Coronary artery (tissue), 2 donors: ENCODE results near the gene NUDT3.

Source experiments
- DNase-seq: peaks from one replicate; pipeline ENCODE4 v3.0.0-alpha.2; 2017; ENCODE audit warnings: low spot score
- H3K27ac ChIP-seq, 2 donors: fragments of 200-600 bp; sonication (generic); one replicate each; pipeline ENCODE4 v1.5.1; 2016 to 2019
- H3K4me3 ChIP-seq: fragments of 200-600 bp; sonication (generic); 2 replicates; pipeline ENCODE4 v1.5.1; 2016; ENCODE audit warnings: mild to moderate bottlenecking, moderate library complexity
- CTCF ChIP-seq: fragments of 200-600 bp; sonication (generic); IDR thresholded peaks from one replicate; pipeline ENCODE4 v1.5.1; 2019; ENCODE audit warnings: antibody characterized with exemption

NUDT3 gene

DNA sequence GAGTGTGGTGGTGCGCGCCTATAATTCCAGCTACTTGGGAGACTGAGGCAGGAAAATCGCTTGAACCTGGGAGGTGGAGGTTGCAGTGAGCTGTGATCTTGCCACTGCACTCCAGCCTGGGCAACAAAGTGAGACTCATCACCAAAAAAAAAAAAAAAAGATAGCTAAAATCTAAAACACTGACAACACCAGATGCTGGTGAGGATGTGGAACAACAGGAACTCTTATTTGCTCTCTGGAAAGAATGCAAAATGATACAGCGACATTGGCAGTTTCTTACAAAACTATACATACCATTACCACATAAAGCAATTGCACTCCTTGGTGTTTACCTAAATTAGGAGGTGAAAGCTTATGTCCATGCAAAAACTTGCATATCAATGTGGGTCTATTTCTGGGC is 80.2 kb downstream of the NUDT3 start:
- Histone ChIP-seq H3K4me3 (no peak overlapping the region), H3K27ac (no peak overlapping the region)
- no peak for DNase-seq
- TF ChIP-seq CTCF = no peak

DNA sequence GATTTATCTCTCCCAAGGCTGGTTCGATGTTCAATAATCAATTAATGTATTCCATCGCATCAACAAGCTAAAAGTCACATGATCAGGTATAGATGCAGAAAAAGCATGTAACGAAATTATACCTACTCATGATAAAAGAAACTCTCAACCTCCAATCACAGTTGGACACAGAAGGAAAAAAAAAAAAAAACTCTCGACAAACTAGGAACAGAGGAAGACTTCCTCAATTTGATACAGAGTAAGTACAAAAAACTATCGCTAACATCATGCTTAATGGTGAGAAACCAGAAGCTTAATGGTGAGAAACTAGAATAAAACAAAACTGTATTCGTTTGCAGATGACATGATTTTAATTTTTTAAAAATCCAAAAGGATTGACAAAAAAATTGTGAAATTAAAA is 81.7 kb downstream of the NUDT3 start:
- Histone ChIP-seq H3K4me3 (no peak overlapping the region), H3K27ac (no peak overlapping the region)
- no peak for TF ChIP-seq CTCF
- DNase-seq = no peak

DNA sequence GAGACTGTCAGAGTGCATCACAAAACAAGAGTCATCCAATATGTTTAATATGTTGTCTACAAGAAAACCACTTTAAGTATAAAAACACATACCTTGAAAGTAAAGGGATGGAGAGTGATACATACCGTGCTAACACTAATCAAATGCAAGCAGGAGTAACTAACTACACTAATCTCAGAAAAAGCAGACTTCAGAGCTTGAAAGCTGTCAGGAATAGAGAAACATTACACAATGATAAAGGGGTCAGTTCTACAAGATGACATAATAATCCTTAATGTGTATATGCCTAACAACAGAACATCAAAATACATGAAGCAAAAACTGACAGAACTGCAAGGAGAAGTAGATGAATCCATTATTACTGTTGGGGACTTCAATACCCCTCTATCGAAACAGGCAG is 84.0 kb downstream of the NUDT3 start:
- TF ChIP-seq CTCF = no peak
- no peak overlapping the region for H3K4me3 ChIP-seq
- no peak overlapping the region for H3K27ac ChIP-seq
- no peak for DNase-seq

DNA sequence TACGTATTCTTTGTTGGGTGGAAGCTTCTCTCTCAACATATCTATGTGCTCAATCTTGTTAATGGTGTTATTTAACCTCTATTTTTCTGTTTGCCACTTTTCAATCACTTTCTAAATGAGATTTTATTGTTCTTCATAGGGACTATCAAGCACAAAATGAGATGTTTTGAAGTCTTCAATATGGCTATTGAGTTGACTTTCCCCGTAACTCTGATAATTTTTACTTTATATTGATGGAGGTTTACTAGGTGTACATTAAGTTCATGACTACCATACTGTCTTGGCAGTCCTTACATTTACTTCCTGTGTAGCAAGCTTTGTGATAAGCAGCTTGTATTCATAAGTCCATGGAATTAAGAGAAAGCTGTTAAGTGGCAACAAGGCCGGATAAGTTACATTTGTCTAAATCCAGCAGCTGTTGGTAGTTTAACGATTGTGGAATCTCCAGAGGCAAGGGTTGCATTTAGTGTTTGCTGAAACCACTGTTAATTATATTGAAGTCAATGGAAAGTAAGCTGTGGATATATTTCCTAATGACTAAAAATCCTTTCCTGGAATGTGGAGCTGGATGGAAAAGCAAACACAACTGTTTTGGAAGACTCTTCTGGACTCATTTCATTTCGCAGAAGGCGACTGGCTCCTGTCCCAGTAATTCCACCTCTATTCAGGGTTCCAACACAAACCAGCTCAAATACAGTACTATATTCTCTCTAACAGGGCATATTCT is 86.3 kb downstream of the NUDT3 start:
- no peak for DNase-seq
- Histone ChIP-seq H3K27ac (peak overlapping the region in 1 of 2 donors; percentile 61), H3K4me3 (peak overlapping the region; percentile 19)

DNA sequence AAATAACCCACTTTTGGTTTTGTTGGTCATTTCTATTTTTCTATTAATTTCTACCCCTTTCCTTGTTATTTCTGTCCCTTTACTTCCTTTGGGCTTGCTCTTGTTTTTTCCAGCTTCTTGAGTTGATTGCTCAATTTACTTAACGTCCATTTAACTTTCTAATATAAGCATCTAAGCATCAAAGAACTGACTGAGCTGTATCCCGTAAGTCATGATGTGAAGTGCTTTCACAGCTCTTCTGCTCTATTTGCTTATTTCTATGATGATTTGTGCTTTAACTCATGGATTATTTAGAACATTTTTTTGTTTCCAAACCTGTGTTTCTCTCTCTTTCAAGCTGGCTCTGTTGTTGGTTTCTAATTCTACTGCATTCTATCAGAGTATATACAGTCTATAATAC is 87.0 kb downstream of the NUDT3 start:
- H3K27ac ChIP-seq = peak overlapping the region in 1 of 2 donors; percentile 61
- no peak for TF ChIP-seq CTCF
- no peak for DNase-seq

More for the DNA sequence above, 86.3 kb downstream of the NUDT3 start:
- no peak for TF ChIP-seq CTCF

GRCh38 chr6:34304164-34304563 is 88.3 kb downstream of the NUDT3 start:
- no peak for DNase-seq
- TF ChIP-seq CTCF = no peak
- no peak overlapping the region for H3K4me3 ChIP-seq
- H3K27ac ChIP-seq = no peak overlapping the region

More for the DNA sequence above, 87.0 kb downstream of the NUDT3 start:
- H3K4me3 ChIP-seq = no peak overlapping the region

DNA sequence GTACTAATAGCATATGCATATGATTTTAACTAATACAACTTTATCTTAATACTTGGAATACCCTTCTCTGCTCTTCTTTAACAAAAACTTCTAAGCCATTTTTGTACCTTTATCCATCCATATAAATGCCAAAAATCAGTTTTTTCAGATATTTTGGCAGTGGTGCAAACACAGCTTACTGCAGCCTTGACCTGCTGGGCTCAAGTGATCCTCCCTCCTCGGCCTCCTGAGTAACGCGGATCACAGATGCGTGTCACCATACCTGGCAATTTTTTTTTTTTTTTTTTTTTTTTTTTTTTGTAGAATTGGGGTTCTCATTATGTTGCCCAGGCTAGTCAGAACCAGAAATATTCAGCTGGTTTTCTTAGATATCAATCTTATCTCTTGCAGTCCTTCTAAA is 89.5 kb downstream of the NUDT3 start:
- no peak for DNase-seq
- Histone ChIP-seq H3K4me3 (no peak overlapping the region), H3K27ac (no peak overlapping the region)
- no peak for TF ChIP-seq CTCF
